ENCODE measurements around the gene TRPM8. TPM values are rescaled to one million over a fixed set of nuclear protein-coding genes. Genes with fewer than 3 reads are reported as not detected.
A peak's percentile ranks its signal among the peaks of the same experiment; 100 is the strongest.
"Not testable (repeated sequence)": the region's sequence is repeated elsewhere in the genome, so short reads cannot be mapped to it uniquely, and the experiment has no call there.

Gene TRPM8
- total RNA-seq, 1 experiment from 2014 or later: 19.9 TPM

- peak; percentile 78 for DNase-seq (ENCODE audit: low read depth)
Measured at GRCh38 chr2:233936089-233936488, 18.9 kb downstream of the TRPM8 start.

GRCh38 chr2:233938676-233939370 lies 21.6 kb downstream of the TRPM8 start:
- DNase-seq (ENCODE audit: low read depth): no peak

GRCh38 chr2:233940376-233941276 lies 23.5 kb downstream of the TRPM8 start:
- DNase-seq (ENCODE audit: low read depth): no peak

- no peak for DNase-seq (ENCODE audit: low read depth)
Measured at GRCh38 chr2:233942731-233943130, 25.6 kb downstream of the TRPM8 start.

GRCh38 chr2:233944269-233944668 lies 27.1 kb downstream of the TRPM8 start:
- DNase-seq (ENCODE audit: low read depth): no peak

GRCh38 chr2:233944722-233945121 lies 27.5 kb downstream of the TRPM8 start:
- DNase-seq (ENCODE audit: low read depth): no peak

GRCh38 chr2:233945146-233945545 lies 28.0 kb downstream of the TRPM8 start:
- no peak for DNase-seq (ENCODE audit: low read depth)

- DNase-seq (ENCODE audit: low read depth): no peak
Measured at GRCh38 chr2:233950078-233950825, 33.1 kb downstream of the TRPM8 start.

- DNase-seq (ENCODE audit: low read depth): no peak
Measured at GRCh38 chr2:233952335-233952734, 35.2 kb downstream of the TRPM8 start.

- DNase-seq (ENCODE audit: low read depth): peak; percentile 43
Measured at GRCh38 chr2:233953087-233953801, 36.1 kb downstream of the TRPM8 start.

GRCh38 chr2:233960203-233960602 lies 43.0 kb downstream of the TRPM8 start:
- DNase-seq (ENCODE audit: low read depth): no peak

GRCh38 chr2:233961905-233962304 lies 44.7 kb downstream of the TRPM8 start:
- DNase-seq (ENCODE audit: low read depth): no peak

GRCh38 chr2:233964581-233964980 lies 47.4 kb downstream of the TRPM8 start:
- peak; percentile 100 for DNase-seq (ENCODE audit: low read depth)

- DNase-seq (ENCODE audit: low read depth): peak; percentile 94
Measured at GRCh38 chr2:233965032-233965603, 47.9 kb downstream of the TRPM8 start.

- DNase-seq (ENCODE audit: low read depth): peak; percentile 48
Measured at GRCh38 chr2:233965646-233966045, 48.5 kb downstream of the TRPM8 start.

- DNase-seq (ENCODE audit: low read depth): peak; percentile 90
Measured at GRCh38 chr2:233966388-233966787, 49.2 kb downstream of the TRPM8 start.

- DNase-seq (ENCODE audit: low read depth): no peak
Measured at GRCh38 chr2:233967164-233967563, 50.0 kb downstream of the TRPM8 start.

- DNase-seq (ENCODE audit: low read depth): no peak
Measured at GRCh38 chr2:233968556-233968955, 51.4 kb downstream of the TRPM8 start.

- DNase-seq (ENCODE audit: low read depth): not testable (repeated sequence)
Measured at GRCh38 chr2:233972460-233972859, 55.3 kb downstream of the TRPM8 start.

GRCh38 chr2:233972941-233973575 lies 55.9 kb downstream of the TRPM8 start:
- peak; percentile 42 for DNase-seq (ENCODE audit: low read depth)

GRCh38 chr2:233973786-233974185 lies 56.6 kb downstream of the TRPM8 start:
- DNase-seq (ENCODE audit: low read depth): peak; percentile 55

Measured in RPMI7951 (cell line).